HG03066 (cell line): ENCODE data around the gene CSRNP3.

ENCODE experiments used
- ATAC-seq: cut with Tn5 transposase; IDR thresholded peaks from one replicate; pipeline ENCODE4 v1.9.1; 2021; ENCODE audit warnings: low read depth; ENCODE audit not compliant: unreplicated experiment

The CSRNP3 gene

DNA sequence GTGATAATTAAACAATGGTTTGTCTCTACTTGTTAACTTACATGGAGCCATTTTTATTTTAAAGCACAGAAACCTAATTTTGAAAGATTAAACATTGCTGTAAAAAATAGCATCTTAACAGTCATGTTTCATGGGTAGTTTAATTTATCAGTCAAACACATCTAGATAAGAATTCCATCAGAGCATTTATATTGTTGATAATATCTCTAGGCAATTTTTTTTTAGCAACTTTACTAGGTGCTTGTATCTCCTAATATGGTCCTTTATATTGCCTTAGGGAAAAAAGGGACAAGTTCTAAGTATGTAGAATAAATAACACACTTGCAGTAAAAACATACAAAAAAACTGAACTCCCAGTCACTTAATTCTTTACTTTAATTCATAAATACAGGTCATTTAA is 863 bp downstream of the CSRNP3 start:
- no peak for ATAC-seq

DNA sequence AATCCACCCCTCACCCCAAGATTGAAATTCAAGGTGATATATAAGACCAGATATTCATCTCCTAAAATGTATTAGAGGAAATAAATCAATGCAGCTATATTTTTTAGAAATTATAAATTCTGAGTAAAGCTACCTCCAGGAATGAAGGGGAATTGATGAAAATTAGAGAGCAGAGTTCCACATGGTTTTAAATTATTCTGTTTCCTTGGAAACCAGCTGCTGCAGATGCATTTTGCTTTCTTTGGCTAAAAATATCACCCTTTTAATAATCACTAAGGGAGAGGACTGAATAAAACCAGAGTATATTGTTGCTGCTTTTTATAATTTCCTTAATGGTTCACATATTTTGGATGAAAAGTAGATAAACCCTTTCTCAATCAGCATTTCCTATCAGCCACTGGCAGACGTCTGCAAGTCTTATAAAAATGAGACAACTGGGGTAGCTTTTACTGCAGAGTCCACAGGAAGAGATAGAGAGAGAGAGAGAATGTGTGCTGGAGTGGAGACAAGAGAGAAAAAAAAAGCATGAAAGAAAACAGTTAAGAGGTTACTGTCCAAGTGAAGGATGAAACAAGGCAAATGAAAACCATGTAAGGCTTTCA is 2.0 kb downstream of the CSRNP3 start:
- ATAC-seq: no peak

GRCh38 chr2:165472922-165473321 is 3.4 kb downstream of the CSRNP3 start:
- ATAC-seq: no peak

DNA sequence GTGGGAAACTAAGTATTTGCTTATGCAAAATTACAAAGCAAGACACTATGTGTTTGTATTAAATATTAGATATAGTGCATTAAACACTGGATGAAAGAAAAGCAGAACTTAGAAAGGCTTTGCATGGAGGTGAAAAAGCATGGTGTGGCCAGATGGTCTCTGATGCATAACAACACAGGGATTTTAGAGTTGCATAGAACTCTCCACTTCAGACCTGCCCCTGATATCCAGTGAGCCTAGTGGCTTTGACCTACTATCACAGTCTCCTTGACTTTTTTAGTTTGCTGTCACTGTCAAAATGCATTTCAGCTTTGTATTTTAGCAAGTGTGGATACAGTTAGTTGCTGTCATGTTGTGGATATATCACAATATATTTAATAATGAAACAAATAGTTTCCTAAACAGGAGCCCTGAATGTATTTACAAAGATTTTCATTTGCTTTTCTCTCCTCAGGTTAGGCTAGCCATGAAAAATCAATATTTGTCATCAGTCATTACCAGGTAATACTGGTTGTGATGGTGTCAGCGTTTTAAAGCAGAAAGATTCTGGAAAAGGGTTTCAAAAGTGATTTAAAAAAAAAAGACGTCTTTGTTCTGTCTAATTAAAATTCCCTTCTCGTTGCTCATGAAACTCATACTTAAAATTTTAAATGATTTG is 5.2 kb downstream of the CSRNP3 start:
- ATAC-seq: no peak

- ATAC-seq: no peak
These were observed 5.9 kb downstream of the CSRNP3 start for GRCh38 chr2:165475277-165476004.

DNA sequence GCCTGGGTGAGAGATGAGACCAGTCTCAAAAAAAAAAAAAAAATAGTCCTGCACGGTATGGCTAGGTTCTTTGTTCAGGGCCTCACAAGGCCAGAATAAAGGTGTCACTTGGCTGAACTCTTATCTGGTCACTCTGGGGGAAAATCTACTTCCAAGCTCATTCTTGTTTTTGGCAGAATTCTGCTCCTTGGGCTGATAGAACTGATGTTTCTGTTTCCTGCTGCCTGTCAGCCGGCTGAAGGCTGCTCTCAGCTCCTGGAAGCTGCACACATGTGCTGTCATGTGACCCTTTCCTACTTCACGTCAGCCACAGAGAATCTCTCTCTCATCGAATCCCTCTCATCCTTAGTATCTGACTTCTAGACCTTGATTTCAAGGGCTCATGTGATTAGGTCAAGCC is 10.4 kb downstream of the CSRNP3 start:
- no peak for ATAC-seq

DNA sequence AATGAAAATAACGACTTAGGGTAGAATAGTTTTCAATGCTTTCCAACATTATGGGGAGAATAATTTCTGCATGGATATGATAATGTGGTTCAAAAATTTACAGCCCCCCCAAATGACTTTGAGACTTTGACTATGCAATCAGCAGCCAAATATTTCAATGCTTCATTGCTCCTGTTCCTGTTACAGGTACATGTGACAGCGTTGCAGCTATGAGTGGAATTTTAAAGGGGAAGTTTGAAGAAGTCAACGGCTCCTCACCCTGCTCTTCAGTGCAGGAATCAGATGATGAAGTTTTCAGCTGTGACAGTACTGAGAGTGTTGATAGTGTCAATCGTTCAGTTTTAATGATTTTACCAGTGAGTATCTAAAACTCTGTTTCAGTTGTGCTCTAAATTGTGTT is 25.1 kb downstream of the CSRNP3 start:
- ATAC-seq: no peak

DNA sequence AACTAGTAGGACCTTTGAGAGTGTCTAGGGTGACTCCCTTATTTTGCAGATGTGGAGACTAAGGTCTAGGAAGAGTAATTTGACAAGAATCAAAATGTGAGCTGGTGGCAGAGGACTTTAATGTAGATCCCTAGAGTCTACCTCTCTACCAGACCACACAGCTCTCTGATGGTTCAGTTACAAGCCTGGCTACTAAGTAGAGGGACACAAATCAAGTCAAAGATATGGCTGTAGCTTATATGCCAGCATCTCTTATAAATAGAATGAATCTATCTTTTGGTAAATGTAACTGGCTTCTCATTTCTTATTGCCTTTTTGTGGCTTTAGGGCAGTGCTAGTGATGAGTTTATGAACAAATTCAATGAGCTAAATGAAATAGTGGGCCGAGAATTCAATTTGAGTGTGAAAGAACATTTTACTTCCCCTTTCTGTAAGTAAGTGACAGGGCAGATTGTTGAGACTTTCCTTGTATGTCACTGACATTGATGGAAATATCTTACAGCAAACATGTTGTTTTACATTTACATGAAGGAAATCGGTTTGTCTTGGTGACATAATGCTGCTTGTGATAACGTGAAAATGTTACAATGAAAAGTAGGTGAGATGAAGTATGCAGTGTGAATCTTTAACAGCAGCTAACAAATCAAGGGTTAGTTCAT is 28.3 kb downstream of the CSRNP3 start:
- no peak for ATAC-seq

GRCh38 chr2:165499131-165499530 is 29.6 kb downstream of the CSRNP3 start:
- ATAC-seq: no peak

DNA sequence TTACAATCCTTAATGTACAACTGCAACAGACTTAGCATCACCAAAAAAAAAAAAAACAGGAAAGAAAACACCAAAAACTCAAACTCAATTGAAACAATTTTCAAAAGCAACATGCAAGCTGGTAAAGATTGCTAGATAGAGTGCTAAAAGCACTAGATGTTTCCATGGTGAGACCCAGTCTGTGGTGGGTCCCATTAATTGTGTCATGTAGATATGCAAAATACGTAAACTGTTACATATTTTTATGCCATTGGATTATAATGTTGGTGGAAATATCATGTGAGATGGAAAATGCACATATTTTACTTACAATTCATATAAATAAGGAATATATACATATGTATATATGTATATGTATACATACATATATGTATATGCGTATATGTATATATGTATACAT is 30.5 kb downstream of the CSRNP3 start:
- no peak for ATAC-seq

DNA sequence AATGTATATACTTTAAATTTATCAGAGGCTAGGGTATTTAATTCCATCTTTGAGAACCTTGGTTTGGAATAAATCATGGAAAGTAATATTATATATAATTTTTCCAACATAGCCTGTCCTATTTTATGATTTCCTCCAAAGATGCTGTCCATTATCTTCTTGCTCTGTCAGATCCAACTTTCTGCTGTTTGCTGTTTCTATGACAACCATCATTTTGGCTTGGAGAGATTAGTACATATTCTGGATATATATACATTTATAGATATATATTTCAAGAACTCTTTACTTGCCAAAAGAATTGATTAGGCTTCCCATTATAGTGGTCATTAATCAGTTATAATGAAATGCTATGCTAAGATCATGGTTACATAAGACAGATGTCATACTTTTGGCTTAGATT is 31.3 kb downstream of the CSRNP3 start:
- ATAC-seq: no peak

DNA sequence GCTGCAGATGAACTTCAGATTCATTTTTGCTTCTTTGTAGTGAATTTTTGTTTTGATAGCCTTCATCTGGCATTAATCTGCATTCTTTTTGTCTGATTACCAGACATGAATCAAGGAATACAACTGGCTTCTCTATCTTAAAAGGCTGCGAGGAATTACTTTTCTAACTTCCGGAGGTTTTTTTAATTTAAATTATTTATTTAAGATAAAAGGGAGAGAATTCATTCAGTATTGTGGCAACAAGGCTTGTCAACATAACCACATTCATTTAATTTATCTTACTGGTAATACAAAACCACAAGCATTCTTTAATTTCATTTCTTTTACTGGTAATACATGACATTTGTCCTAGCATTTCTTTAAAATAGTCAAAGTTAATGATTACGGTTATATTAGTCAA is 36.0 kb downstream of the CSRNP3 start:
- ATAC-seq: no peak

GRCh38 chr2:165508927-165509326 is 39.4 kb downstream of the CSRNP3 start:
- ATAC-seq: no peak

- no peak for ATAC-seq
These were observed 44.0 kb downstream of the CSRNP3 start for GRCh38 chr2:165513479-165513878.

DNA sequence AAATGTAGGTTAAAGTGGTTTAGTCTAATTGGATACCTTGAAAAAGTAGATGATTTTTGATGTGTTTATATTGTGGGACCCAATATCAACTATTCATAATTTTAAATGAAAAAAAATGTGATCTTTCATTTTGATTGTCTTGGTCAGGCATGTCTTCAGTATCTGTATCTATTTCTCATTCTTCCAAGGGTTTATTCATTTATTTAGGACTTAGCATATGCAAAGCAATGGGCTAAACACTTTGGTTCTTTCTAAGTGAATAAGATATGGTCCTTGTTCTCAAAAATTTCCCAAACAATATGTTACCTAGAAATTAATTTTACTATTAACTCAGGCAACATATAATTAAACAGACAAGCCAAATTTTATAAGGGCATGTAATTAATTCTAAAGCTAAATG is 49.1 kb downstream of the CSRNP3 start:
- ATAC-seq: no peak

- ATAC-seq: no peak
These were observed 53.2 kb downstream of the CSRNP3 start for GRCh38 chr2:165522719-165523118.

DNA sequence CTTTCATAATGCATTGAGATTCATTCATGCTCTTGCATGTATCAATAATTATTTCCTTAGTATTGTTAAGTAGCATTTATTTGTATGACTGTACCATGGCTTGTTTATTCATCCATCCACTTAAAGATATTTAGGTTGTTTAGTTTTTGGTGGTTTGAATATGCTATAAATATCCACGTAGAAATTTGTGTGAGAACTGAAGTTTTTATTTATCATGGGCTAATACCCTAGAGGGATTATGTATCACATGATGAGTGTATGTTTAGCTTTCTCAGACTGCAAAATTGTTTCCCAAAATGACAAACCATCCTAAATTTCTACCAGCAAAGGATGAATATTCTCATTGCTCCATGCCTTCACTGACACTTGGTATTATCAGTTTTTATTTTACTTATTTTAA is 55.2 kb downstream of the CSRNP3 start:
- no peak for ATAC-seq

DNA sequence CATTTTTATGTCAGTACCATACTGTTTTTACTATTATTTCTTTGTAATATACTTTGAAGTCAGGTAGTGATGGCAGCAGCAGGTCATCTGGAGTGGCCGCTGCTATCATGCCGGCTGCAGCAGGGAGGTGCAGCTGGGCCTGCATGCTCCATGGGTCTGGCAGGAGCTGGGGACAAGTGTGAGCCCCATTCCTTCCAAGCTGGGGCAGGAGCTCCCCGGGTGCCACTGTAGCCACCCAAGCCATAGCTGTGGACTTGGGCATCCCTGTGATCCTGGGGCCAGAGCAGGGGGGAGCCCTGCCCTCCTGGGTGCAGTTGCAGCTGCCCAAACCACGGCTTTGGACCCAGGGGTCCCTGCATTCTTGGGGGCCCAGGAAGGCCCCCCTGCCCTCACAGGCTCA is 59.2 kb downstream of the CSRNP3 start:
- ATAC-seq: no peak

GRCh38 chr2:165529130-165529529 is 59.6 kb downstream of the CSRNP3 start:
- no peak for ATAC-seq

GRCh38 chr2:165533331-165533730 is 63.8 kb downstream of the CSRNP3 start:
- no peak for ATAC-seq

- no peak for ATAC-seq
These were observed 66.0 kb downstream of the CSRNP3 start for GRCh38 chr2:165535471-165535870.
